Activated B cell treated with CpG ODN at 0.5 μM for 24 hours (primary cell): ENCODE results near the gene DBH. TPM values are rescaled to one million over a fixed set of nuclear protein-coding genes. Genes with fewer than 3 reads are reported as not detected.

ENCODE experiments used
- ATAC-seq: fragments of 200-7000 bp; cut with Tn5 transposase; one replicate; pipeline ENCODE4 v1.10.0; 2021; ENCODE audit warnings: low read depth, mild to moderate bottlenecking, moderate library complexity
- CTCF ChIA-PET: fragments of 350-600 bp; sonication (Branson Sonifier 250); formaldehyde crosslinking; loops from one replicate; lab custom pipeline; 2021; ENCODE audit warnings: antibody characterized with exemption; lab: Charles Lee
- POLR2A ChIA-PET: fragments of 350-600 bp; sonication (Branson Sonifier 250); formaldehyde crosslinking; loops from one replicate; lab custom pipeline; 2021; ENCODE audit warnings: antibody characterized with exemption; lab: Charles Lee
- DNase-seq: peaks from one replicate; pipeline ENCODE4 v3.0.0; 2022
- H3K27ac Mint-ChIP-seq: one replicate; pipeline ENCODE4 v1.8.0; 2020; ENCODE audit warnings: mixed read lengths
- H3K27me3 Mint-ChIP-seq: one replicate; pipeline ENCODE4 v1.8.0; 2021; ENCODE audit warnings: mixed read lengths
- H3K36me3 Mint-ChIP-seq: one replicate; pipeline ENCODE4 v1.8.0; 2021; ENCODE audit warnings: low read depth, mixed read lengths
- H3K4me1 Mint-ChIP-seq: one replicate; pipeline ENCODE4 v1.8.0; 2021; ENCODE audit warnings: mixed read lengths
- H3K4me3 Mint-ChIP-seq: one replicate; pipeline ENCODE4 v1.8.0; 2020; ENCODE audit warnings: mild to moderate bottlenecking, mixed read lengths
- H3K9me3 Mint-ChIP-seq: one replicate; pipeline ENCODE4 v1.8.0; 2020; ENCODE audit warnings: mixed read lengths
- CTCF ChIP-seq: fragments of 200-600 bp; IDR thresholded peaks from one replicate; pipeline ENCODE4 v1.8.0; 2022; ENCODE audit warnings: antibody characterized with exemption, mild to moderate bottlenecking
- intact Hi-C: fragments of 100-400 bp; cut with micrococcal nuclease; formaldehyde crosslinking; loops from one replicate; pipeline ENCODE4 v1.15.1; 2024
- total RNA-seq: library from RNA; stranded (reverse); gene quantifications from 2 replicates; pipeline ENCODE4 v1.2.3, GENCODE V29; 2022

Gene DBH
- total RNA-seq, 1 donor from 2014 or later: not detected

- H3K27me3 Mint-ChIP-seq: peaks cover 20% of the 10 kb centered on the region
- DNase-seq: no peak
- no peak overlapping the region for H3K27ac Mint-ChIP-seq
- H3K9me3 Mint-ChIP-seq: peaks cover 8% of the 10 kb centered on the region
- CTCF ChIA-PET: no interaction called here
- intact Hi-C loops: no loop called here
- peaks cover 9% of the 10 kb centered on the region for H3K4me1 Mint-ChIP-seq
- no peak for TF ChIP-seq CTCF
- ATAC-seq: no peak
- no peak overlapping the region for H3K4me3 Mint-ChIP-seq
- POLR2A ChIA-PET: no interaction called here
- no peaks in the 10 kb centered on the region for H3K36me3 Mint-ChIP-seq
Measured at GRCh38 chr9:133600739-133601138, 35.4 kb upstream of the DBH start.

GRCh38 chr9:133601746-133602145, 34.4 kb upstream of the DBH start:
- Mint-ChIP-seq H3K9me3 (peaks cover 8% of the 10 kb centered on the region), H3K36me3 (no peaks in the 10 kb centered on the region), H3K27me3 (peaks cover 23% of the 10 kb centered on the region), H3K4me3 (no peak overlapping the region), H3K27ac (no peak overlapping the region), H3K4me1 (peaks cover 9% of the 10 kb centered on the region)
- TF ChIP-seq CTCF: no peak
- ChIA-PET CTCF (no interaction called here), POLR2A (no interaction called here)
- intact Hi-C loops: no loop called here
- ATAC-seq (no peak), DNase-seq (no peak)

- intact Hi-C loops: no loop called here
- POLR2A ChIA-PET: no interaction called here
Measured at GRCh38 chr9:133602277-133602676, 33.9 kb upstream of the DBH start.

GRCh38 chr9:133603135-133603927, 32.8 kb upstream of the DBH start:
- TF ChIP-seq CTCF: no peak
- no peaks in the 10 kb centered on the region for H3K36me3 Mint-ChIP-seq
- no peaks in the 10 kb centered on the region for H3K9me3 Mint-ChIP-seq
- H3K27me3 Mint-ChIP-seq: peaks cover 36% of the 10 kb centered on the region
- POLR2A ChIA-PET: no interaction called here
- H3K27ac Mint-ChIP-seq: no peak overlapping the region
- H3K4me3 Mint-ChIP-seq: no peak overlapping the region
- peaks cover 9% of the 10 kb centered on the region for H3K4me1 Mint-ChIP-seq
- no peak for ATAC-seq
- no peak for DNase-seq
- intact Hi-C loops: no loop called here
- CTCF ChIA-PET: interaction anchor here (0.9 kb wide), 1 partner anchor 123 kb away, joined by 3 read pairs; no protein-coding TSS in a partner anchor

More at GRCh38 chr9:133602277-133602676, 33.9 kb upstream of the DBH start:
- H3K27me3 Mint-ChIP-seq: peaks cover 27% of the 10 kb centered on the region
- H3K9me3 Mint-ChIP-seq: peaks cover 3% of the 10 kb centered on the region
- no peak for DNase-seq
- H3K4me1 Mint-ChIP-seq: peaks cover 9% of the 10 kb centered on the region
- CTCF ChIA-PET: no interaction called here
- H3K27ac Mint-ChIP-seq: no peak overlapping the region
- no peak overlapping the region for H3K4me3 Mint-ChIP-seq
- no peaks in the 10 kb centered on the region for H3K36me3 Mint-ChIP-seq
- TF ChIP-seq CTCF: no peak
- no peak for ATAC-seq

GRCh38 chr9:133604214-133604613, 31.9 kb upstream of the DBH start:
- intact Hi-C loops: no loop called here
- peaks cover 38% of the 10 kb centered on the region for H3K27me3 Mint-ChIP-seq
- peaks cover 9% of the 10 kb centered on the region for H3K4me1 Mint-ChIP-seq
- no peaks in the 10 kb centered on the region for H3K9me3 Mint-ChIP-seq
- no peak overlapping the region for H3K27ac Mint-ChIP-seq
- ChIA-PET POLR2A (no interaction called here), CTCF (no interaction called here)
- TF ChIP-seq CTCF: no peak
- H3K4me3 Mint-ChIP-seq: no peak overlapping the region
- DNase-seq (no peak), ATAC-seq (no peak)
- H3K36me3 Mint-ChIP-seq: no peaks in the 10 kb centered on the region
